GM18909 (cell line): Measurements from ENCODE around the gene MARCHF10.

ENCODE experiments used
- ATAC-seq: cut with Tn5 transposase; IDR thresholded peaks from one replicate; pipeline ENCODE4 v1.9.1; 2021; ENCODE audit warnings: mild to moderate bottlenecking; ENCODE audit not compliant: unreplicated experiment, poor library complexity

MARCHF10 gene

DNA sequence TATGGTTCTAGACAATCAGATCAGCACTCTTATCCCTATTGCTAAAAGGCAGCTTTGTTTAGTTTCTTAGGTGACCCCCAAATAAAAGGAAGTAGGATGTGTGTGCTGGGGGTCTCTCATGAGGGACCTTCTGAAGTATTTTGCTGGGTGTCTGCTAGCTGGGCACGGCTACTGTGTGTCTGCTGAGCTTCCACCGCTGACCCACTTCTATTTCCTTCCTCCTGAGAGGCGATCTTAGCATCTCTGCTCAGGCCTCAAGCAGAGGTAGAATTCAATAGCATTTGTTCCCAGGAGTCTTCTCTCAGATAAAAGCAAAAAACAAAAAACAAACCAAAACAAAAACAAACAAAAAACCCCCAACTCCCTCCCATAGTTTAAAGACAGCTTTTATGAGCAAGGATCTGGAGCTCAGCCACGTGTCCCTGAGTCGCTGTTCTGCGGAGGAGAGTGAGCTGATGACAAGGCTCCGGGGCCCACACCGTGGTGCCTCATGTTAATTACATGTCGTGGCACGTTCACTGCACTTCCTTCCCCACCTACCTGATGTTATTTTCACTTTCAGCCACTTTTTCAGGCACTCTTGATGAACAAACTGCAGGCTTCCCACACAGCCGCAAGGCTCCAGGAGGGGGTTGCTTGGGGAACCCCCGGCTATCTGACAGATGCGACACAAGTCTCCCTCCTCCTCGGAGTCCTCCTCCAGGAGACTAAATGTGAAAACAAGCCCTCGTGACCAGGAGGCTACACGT lies 83.5 kb downstream of the MARCHF10 start:
- ATAC-seq, result peak; percentile 93

DNA sequence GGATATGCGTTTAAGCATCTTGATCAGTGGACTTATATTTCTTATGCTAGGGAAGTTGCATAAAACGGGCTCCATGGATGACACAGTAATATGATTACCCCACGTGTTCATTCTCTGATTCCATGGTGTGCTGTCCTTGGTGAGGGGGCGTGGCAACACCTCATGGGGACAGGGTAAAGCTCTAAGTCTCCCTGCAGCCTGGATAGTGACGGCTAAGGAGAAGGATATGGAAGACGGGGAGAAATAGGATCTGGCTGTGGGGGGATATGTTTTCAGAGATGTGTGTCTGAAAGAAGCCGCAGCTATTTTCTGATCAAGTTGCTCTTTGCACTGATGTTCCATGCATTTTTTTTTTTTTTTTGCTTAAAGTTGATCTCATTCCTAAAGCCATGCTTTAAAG lies 84.3 kb downstream of the MARCHF10 start:
- ATAC-seq, result no peak

DNA sequence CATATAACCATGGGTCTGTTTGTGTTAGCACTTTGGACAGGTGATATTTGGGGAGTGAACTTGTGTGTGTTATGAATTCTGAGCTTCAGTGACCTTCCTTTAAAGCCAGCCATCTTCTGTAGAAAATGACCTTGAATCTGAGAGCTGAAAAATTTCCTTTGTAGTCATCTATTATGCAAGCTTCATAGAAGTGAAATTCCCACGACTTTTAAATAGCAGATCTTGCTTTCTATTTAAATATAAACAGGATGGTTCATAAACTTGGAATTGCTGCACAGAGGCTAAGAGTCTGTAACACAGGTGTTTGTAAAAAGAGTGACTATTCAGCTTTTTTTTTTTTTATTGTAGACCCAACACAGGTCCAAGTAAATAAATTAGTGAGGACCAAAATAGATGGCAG lies 85.5 kb downstream of the MARCHF10 start:
- no peak for ATAC-seq

GRCh38 chr17:62720126-62720850 lies 87.8 kb downstream of the MARCHF10 start:
- ATAC-seq, result no peak

DNA sequence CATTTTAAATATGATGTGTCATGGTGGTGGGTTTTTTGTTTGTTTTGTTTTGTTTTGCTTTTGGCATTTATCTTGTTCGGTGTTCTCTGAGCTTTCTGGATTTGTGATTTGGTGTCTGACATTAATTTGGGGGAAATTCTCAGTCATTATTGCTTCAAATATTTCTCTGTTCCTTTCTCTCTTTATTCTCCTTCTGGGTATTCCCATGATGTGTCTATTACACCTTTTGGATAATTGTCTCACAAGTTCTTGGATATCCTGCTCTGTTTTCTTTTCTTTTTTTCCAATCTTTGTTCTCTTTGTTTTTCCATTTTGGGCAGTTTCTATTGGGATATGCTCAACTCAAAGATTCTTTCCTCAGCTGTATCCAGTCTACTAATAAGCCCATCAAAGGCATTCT lies 88.5 kb downstream of the MARCHF10 start:
- ATAC-seq, result no peak

GRCh38 chr17:62718429-62718828 lies 89.7 kb downstream of the MARCHF10 start:
- no peak for ATAC-seq

DNA sequence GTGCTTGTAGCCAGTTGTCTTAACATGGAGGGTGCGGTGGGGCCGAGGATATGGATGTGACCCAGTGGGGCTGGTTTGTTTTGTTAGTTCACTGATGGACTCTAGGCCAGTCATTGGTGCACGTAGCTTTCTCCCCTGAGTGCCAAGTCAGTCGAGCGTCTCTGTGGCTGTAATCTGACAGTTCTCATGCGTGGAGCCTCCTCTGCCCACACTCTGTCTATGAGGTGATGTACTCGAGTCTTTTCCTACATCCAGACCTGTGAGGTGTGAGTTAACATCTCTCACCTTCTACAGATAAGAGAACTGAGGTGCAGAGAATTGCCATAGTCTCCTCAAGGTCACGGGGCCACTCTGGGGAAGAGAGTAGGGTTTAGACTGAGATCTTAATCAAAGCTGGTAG lies 90.2 kb downstream of the MARCHF10 start:
- ATAC-seq, result no peak

DNA sequence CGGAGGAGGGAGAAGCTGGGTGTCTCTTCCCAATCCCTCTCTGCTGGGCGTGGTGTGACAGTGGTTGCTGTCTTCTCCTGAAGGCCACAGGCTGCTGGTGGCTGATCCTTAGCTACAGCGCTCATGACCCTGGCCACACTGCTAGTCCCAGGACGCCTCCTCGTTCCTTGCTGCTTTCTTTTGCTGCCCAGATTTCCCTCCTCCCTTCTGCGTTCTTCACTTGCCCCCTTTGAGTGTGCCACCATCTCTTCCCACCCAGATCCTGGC lies 90.6 kb downstream of the MARCHF10 start:
- no peak for ATAC-seq

DNA sequence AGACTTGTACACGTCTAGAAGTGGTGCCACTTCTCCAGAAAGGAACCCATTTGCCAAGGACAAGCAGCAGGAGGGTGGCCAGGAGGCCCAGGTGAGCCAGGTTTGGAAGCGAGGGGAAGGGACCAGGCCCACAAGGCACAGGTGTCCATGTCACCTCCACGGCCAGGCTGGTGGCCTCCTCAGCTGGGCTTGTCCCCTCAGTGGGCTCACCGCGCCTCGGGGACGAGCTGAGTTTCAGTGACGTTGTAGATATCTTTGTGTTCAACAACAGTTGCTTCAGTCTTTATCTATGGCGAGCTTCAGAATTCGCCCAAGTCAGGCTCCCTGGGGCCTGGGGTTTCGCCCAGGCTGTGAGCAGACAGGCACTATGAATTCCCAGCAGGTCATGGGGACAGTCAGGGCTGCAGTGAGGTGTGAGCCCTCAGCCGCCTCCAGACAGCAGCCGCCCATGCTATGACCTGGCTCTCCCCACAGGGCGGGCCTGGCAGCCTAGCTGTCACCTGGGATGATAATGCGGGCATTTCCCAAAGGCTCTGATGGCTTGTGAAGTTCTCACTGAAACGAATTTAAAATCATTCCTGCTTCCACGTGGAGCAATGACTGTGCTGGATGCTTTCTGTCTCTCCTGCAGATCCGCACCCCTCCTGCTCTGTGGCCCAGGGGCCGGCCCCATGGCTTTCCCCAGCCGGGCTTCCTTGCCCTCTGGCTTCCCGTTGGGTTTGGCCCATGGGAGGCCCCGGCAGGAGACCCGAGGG lies 91.1 kb downstream of the MARCHF10 start:
- ATAC-seq, result no peak

- ATAC-seq, result no peak
Measured at GRCh38 chr17:62715882-62716390, 92.2 kb downstream of the MARCHF10 start.

DNA sequence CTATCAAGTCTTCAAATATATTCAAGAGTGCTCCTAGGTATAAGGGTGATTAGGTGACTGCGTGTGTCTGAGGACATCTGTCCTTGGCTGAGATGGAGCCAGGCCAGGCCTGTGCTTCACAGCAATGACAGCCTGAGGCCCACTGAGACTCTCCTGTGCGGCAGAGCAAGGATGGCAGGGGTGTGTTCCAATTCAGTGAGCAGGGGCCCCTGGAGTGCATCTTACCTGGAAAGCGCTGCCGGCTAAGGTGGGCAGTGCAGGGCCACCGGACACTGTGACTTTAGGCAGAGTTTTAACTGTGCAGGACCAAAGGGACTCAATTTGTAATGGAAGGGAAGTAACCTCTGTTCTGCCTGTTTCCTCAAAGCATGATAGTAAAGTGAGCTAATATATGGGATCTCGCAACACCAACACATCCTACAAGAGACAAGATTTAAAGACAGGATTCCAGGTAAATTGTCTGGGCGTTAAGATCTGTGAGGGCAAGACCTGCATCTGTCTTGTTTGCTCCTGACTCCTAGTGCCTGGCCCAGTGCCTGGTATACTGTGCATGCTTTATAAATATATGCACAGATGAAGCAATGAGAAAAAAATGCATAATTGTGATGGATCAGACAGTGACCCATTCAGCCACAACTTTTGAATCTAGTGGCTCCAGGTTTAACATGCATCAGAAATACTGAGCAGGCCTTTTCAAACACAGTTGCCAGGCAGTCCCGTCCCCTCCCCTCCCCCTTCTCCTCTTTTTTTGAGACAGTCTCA lies 93.9 kb downstream of the MARCHF10 start:
- ATAC-seq, result no peak

DNA sequence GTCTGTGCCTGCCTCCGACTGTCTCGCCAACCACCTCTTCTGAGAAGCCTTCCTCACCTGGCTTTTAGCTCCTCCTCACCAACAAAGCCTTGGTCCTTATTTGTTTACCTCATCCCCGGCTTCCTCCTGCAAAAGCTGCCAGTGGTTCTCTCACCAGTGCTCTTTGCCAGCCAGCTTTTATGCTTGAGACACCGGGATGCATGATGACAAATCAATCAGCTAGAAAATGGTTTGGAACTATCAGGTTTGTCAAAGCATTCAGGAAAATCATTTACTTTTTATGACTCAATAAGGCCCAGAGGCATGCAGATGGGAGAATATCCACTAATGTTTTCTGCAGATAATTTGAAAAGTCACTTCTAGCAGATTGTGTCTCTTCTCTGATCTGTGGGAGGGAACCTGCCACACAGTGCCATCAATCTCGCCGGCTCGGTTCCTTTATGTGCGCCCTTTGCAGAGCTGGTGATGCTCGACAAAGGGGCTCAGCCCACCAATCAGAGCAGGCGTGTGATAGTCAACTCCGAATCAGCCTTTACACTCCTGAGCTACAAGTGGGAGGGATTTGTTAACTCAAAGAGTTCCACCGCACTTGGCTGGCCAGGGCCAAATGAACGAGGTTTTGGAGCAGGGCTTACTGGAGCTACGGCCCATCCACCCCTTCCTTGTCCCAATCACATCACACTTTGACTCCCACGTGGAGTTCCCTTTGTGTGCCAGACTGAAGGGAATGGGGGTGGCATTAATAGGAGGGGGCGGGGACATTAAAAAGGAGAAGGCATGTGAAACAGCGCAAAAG lies 94.8 kb downstream of the MARCHF10 start:
- no peak for ATAC-seq

DNA sequence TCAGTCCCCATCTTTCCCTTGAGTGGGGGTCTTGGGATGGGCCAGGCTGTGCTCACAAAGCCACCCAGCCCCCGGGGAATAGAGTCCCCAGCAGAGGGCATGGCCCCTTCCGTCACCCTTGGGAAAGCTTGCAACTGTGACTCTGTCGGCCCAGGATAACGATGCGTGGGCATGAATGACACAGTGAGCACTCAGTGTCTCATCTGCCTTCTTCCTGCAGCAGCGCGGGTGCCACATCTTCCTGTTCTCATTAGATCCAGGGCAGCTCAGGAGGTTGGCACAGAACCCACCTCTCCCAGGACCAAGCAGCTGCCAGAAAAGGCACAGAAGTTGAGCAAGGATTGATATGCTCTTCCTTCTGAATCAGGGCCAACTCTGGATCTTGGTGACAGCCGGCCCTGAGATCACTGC lies 95.9 kb downstream of the MARCHF10 start:
- no peak for ATAC-seq

- no peak for ATAC-seq
Measured at GRCh38 chr17:62708587-62708986, 99.5 kb downstream of the MARCHF10 start.

DNA sequence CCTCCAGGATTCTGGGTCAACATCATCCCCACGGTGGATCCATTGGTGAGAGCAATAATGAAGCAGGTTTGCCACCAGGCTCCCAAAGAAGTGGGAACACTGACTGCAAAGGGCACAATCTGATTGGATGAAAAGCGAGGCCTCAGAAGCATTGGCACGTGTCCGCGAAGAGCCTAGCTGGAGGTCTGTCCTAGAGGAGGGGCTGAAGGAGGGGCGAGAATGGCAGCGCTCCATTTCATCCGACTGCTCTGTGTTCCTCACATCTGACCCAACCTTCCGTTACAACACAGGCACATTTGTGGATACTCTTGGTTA lies 100.7 kb downstream of the MARCHF10 start:
- no peak for ATAC-seq

DNA sequence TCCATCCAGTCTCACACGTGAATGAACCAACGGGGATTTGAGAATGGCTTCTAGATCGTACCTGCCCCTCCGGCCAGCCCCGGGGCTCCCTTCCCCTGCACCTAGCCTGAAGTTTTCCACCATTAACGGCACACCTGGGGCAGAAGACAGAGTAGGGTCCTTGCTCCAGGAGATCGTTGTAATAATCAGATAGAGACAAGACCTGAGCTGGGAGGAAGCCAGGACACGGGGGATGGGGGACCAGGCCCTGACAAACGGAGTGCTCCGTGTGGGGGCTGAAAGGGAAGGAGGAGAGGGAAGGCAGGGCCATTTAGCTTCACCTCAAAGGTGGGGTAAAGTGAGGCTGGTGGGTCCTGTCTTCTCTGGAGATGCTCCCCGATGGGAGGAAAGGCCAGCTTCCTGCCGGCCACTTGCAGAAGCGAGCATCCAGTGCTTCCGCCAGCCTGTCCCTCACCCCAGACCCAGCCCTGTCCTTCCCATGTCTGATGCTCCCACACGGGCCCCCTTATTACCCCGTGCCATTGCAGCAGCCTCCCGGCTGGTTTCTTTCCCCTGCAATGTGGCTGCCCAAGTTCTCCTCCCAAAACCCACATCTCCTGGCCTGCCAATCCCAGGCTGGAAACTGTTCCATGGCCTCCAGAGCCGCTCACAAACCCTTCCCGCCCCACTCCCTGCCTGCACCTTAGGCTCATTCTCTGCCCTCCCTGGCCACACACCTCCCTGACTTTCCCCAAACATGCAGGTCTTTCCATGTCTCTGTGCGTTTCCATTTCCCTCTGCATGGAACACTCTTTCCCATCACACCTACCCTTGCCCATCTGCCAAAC lies 101.3 kb downstream of the MARCHF10 start:
- no peak for ATAC-seq

DNA sequence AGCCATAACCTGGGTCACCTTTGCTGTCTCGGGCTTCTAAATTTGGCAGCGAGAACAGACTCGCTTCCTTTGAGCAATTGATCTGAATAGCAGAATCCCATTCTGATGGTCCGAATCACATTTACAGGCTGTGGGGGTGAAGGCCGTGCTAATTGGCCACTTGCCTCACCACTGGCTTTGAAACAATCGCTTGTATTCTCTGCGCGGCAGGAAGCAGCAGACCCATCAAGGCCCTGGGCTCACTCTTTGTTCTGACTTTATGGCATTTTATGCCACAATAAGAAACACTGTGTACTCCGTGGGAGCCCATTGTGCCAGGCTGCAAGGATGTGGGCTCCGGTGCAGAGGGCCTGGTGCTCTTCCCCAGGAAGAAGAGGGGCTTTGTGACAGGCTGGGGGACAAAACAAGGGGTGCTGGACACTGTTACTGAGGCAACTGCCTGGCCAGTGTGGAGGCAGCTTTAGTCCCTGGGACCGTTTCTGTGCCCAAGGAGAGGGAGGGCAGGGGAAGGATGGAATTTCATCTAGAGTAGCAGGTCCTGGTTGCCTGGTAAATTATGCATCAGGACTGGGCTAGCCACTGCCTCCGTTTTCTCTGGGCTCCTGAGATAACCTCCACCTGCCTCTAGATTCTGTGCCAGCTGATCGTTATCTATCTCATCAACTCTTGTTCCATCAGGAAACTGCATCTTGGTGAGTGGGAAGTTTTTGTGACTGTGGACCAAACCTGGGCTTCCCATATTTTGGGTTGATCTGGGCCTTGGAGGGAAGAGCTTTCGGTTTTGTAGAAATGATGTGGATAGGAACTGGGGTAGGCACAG lies 102.1 kb downstream of the MARCHF10 start:
- ATAC-seq, result no peak

DNA sequence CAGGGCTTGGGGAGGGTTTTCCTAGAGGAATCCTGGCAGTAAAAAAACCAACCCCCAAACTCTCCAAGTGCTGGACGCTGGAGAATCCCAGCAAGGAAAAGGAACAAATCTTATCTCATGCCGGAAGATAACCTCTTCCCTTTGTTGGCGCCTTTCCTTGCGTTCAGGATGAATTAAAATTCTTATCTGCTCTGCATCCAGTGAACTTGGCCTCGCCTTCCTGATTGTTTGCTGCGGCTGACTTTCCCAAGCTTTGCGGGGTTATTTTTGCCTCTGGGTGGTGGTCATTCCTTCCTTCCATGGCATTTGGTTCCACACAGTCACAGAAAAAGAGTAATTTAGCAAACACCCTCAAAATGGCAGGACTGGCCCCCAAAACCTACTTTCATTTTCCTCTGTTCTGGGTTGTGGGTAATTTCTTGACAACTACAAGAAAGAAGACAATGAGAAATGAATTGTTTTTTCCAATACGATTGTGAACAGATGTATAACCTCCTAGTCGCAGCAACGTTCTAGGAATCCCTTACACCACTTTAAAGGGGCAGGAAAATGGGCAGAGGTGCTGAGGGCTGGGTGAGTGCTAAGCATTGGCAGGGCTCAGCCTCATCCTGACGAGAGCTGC lies 102.8 kb downstream of the MARCHF10 start:
- ATAC-seq, result no peak
